ENCODE data around the gene UBTF.

DNA sequence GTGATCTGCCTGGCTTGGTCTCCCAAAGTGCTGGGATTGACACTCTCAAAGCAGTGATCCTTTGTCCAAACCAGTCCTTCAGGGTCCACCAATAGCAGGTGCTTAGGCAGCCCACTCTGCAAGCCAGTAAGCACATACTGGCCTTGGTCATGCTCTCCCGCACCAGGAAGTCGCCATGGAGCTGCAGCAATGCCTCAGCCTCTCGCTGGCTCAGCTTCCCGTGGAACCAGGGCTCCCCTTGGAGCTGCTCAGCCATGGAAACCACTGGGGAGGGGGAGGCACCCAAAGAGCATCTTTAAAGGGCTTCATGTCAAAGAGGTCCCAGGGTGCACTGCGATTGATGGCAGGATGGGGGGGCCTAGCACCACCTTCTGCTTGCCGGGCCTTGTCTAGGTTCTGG is 9.6 kb upstream of the UBTF start:
- TF ChIP-seq, protein P1, sequence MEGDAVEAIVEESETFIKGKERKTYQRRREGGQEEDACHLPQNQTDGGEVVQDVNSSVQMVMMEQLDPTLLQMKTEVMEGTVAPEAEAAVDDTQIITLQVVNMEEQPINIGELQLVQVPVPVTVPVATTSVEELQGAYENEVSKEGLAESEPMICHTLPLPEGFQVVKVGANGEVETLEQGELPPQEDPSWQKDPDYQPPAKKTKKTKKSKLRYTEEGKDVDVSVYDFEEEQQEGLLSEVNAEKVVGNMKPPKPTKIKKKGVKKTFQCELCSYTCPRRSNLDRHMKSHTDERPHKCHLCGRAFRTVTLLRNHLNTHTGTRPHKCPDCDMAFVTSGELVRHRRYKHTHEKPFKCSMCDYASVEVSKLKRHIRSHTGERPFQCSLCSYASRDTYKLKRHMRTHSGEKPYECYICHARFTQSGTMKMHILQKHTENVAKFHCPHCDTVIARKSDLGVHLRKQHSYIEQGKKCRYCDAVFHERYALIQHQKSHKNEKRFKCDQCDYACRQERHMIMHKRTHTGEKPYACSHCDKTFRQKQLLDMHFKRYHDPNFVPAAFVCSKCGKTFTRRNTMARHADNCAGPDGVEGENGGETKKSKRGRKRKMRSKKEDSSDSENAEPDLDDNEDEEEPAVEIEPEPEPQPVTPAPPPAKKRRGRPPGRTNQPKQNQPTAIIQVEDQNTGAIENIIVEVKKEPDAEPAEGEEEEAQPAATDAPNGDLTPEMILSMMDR (IDR thresholded peaks at IDR 0.05): no peak
- TF ChIP-seq POLR2AphosphoS5 (IDR thresholded peaks at IDR 0.05) (no peak), POLR2A (IDR thresholded peaks at IDR 0.05) (no peak)

Data from suprapubic skin (tissue), 4 donors.